Epithelial cell of esophagus (primary cell): Measurements from ENCODE around the gene CHST11.
A peak's percentile ranks its signal among the peaks of the same experiment; 100 is the strongest.

Experiments used
- DNase-seq: peaks from one replicate; pipeline ENCODE4 v3.0.0; 2010; ENCODE audit warnings: low read depth
- H3K4me3 ChIP-seq: 2 replicates; pipeline ENCODE4 v1.5.1; 2011; ENCODE audit warnings: mild to moderate bottlenecking, low read length, control low read depth
- CTCF ChIP-seq: IDR thresholded peaks from 2 replicates; pipeline ENCODE4 v1.5.1; 2011; ENCODE audit warnings: low read depth, mild to moderate bottlenecking, low read length, control low read depth, inconsistent platforms; ENCODE audit not compliant: insufficient read depth; ENCODE audit errors: missing control alignments

Gene CHST11

GRCh38 chr12:104722601-104723534 is 266.1 kb downstream of the CHST11 start:
- no peak for DNase-seq
- no peak for TF ChIP-seq CTCF
- no peak overlapping the region for H3K4me3 ChIP-seq

- no peak for TF ChIP-seq CTCF
- no peak for DNase-seq
- no peak overlapping the region for H3K4me3 ChIP-seq
These were observed 267.1 kb downstream of the CHST11 start for GRCh38 chr12:104723895-104724294.

GRCh38 chr12:104724992-104725585 is 268.3 kb downstream of the CHST11 start:
- no peak for TF ChIP-seq CTCF
- H3K4me3 ChIP-seq: no peak overlapping the region
- no peak for DNase-seq

- no peak overlapping the region for H3K4me3 ChIP-seq
- no peak for TF ChIP-seq CTCF
- no peak for DNase-seq
These were observed 268.9 kb downstream of the CHST11 start for GRCh38 chr12:104725610-104726009.

- H3K4me3 ChIP-seq: no peak overlapping the region
- DNase-seq: peak; percentile 41
- no peak for TF ChIP-seq CTCF
These were observed 271.1 kb downstream of the CHST11 start for GRCh38 chr12:104727726-104728465.

GRCh38 chr12:104729091-104729490 is 272.3 kb downstream of the CHST11 start:
- no peak for DNase-seq
- TF ChIP-seq CTCF: no peak

More at GRCh38 chr12:104729091-104729490, 272.3 kb downstream of the CHST11 start:
- H3K4me3 ChIP-seq: no peak overlapping the region
